ENCODE results near the gene AHCYL2. TPM values are rescaled to one million over a fixed set of nuclear protein-coding genes. Genes with fewer than 3 reads are reported as not detected.

The AHCYL2 gene
- total and polyA plus RNA-seq, 2 of the 8 experiments (the other 6 are each of a cell fraction or from before 2014, with no cell fraction given) = 20.7 to 25.4 TPM

- TF ChIP-seq NRF1 (IDR thresholded peaks at IDR 0.05; ENCODE audit: low read depth, low read length) = no peak
Measured at GRCh38 chr7:129277629-129278028, 52.8 kb downstream of the AHCYL2 start (continued).
